Mesothelial cell of epicardium (in vitro differentiated cells): ENCODE data around the gene SLC6A3. TPM values are rescaled to one million over a fixed set of nuclear protein-coding genes. Genes with fewer than 3 reads are reported as not detected.
"Not testable (repeated sequence)": the region's sequence is repeated elsewhere in the genome, so short reads cannot be mapped to it uniquely, and the experiment has no call there.

Source experiments
- DNase-seq, 2 experiments: peaks; one replicate each; pipeline ENCODE4 v3.0.0; 2021; ENCODE audit warnings: low spot score in 2 of 2; ENCODE audit not compliant: unreplicated experiment in 2 of 2
- H3K27ac Mint-ChIP-seq: 2 replicates; pipeline ENCODE4 v1.8.0; 2021; ENCODE audit warnings: mixed read lengths
- H3K27me3 Mint-ChIP-seq: 2 replicates; pipeline ENCODE4 v1.8.0; 2021; ENCODE audit warnings: low read depth, mixed read lengths
- H3K36me3 Mint-ChIP-seq: 2 replicates; pipeline ENCODE4 v1.8.0; 2021; ENCODE audit warnings: mixed read lengths
- H3K4me1 Mint-ChIP-seq: 2 replicates; pipeline ENCODE4 v1.8.0; 2021; ENCODE audit warnings: mixed read lengths
- H3K4me3 Mint-ChIP-seq: 2 replicates; pipeline ENCODE4 v1.8.0; 2021; ENCODE audit warnings: mild to moderate bottlenecking, moderate library complexity, mixed read lengths
- H3K9me3 Mint-ChIP-seq: 2 replicates; pipeline ENCODE4 v1.8.0; 2021; ENCODE audit warnings: mixed read lengths
- CTCF ChIP-seq: fragments of 200-600 bp; sonication (generic); IDR thresholded peaks from one replicate; pipeline ENCODE4 v1.5.0; 2021; ENCODE audit warnings: antibody characterized with exemption; ENCODE audit not compliant: unreplicated experiment
- total RNA-seq: library from RNA; stranded (reverse); gene quantifications from 3 replicates; pipeline ENCODE4 v1.2.1, GENCODE V29; 2021

SLC6A3 gene
- total RNA-seq, 1 donor from 2014 or later: 0.04 TPM

GRCh38 chr5:1476967-1477310, 31.7 kb upstream of the SLC6A3 start:
- peaks cover 4% of the 10 kb centered on the region for H3K36me3 Mint-ChIP-seq
- H3K27me3 Mint-ChIP-seq: no peaks in the 10 kb centered on the region
- DNase-seq: no peak
- H3K4me1 Mint-ChIP-seq: no peaks in the 10 kb centered on the region
- no peak overlapping the region for H3K27ac Mint-ChIP-seq
- no peak overlapping the region for H3K4me3 Mint-ChIP-seq
- H3K9me3 Mint-ChIP-seq: no peaks in the 10 kb centered on the region
- no peak for TF ChIP-seq CTCF

- H3K36me3 Mint-ChIP-seq: peaks cover 10% of the 10 kb centered on the region
- DNase-seq: no peak
- no peaks in the 10 kb centered on the region for H3K9me3 Mint-ChIP-seq
- TF ChIP-seq CTCF: no peak
- no peak overlapping the region for H3K4me3 Mint-ChIP-seq
- H3K27ac Mint-ChIP-seq: no peak overlapping the region
- H3K4me1 Mint-ChIP-seq: no peaks in the 10 kb centered on the region
- H3K27me3 Mint-ChIP-seq: no peaks in the 10 kb centered on the region
These were observed 31.1 kb upstream of the SLC6A3 start for GRCh38 chr5:1476181-1476966.

DNA sequence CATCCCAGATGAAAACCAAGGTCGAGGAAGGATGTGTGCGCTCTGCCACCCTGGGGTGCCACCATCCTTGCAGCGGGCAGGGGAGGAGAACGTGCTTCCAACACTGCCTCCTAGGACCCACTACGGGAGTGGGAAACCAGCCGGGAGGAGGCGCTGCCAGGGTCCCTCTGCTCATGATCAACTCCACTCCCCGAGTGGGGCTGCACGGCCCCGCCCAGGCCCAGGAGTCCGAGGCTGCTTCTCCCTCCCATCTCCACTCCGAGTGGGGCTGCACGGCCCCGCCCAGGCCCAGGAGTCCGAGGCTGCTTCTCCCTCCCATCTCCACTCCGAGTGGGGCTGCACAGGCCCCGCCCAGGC, 30.3 kb upstream of the SLC6A3 start:
- DNase-seq, H3K9me3 Mint-ChIP-seq, H3K27me3 Mint-ChIP-seq, H3K4me3 Mint-ChIP-seq, H3K27ac Mint-ChIP-seq, H3K4me1 Mint-ChIP-seq: not testable (repeated sequence)
- H3K36me3 Mint-ChIP-seq: peaks cover 12% of the 10 kb centered on the region

- Mint-ChIP-seq H3K27ac (no peak overlapping the region), H3K9me3 (no peaks in the 10 kb centered on the region), H3K4me3 (no peak overlapping the region), H3K36me3 (peaks cover 12% of the 10 kb centered on the region), H3K27me3 (no peaks in the 10 kb centered on the region), H3K4me1 (no peaks in the 10 kb centered on the region)
- TF ChIP-seq CTCF: no peak
- DNase-seq: no peak
These were observed 29.8 kb upstream of the SLC6A3 start for GRCh38 chr5:1474866-1475543.

DNA sequence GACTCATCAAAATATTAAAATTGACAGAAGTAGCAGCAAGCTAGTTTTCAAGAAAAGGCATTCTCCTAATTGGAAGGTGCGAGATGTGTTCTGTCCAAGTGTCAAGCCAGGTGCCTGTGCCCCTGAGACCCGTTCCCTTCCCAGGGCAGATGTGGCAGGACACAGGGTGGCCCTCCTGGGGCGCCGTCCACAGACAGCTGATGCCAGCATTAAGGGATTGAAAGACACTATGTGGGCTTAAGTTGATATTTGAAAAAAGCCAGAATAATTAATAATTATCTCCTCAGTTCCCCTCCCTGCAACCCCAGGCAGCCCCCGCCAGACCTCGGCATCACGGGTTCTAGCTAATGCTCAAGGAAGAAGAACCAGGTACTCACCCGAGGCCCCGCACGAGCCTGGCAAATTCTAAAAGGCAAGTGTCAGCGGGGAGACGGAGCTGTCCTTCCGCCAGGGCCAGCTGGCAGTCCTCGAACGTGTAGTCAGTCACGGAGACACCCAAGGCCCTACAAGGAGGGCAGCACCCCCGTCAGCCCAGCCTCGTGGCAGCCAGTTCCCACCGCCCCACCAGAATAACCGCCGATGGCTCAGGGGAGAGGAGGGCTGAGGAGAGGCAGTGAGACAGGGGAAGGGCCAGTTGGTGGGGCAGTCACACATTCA, 29.1 kb upstream of the SLC6A3 start:
- Mint-ChIP-seq H3K4me3 (no peak overlapping the region), H3K27me3 (no peaks in the 10 kb centered on the region), H3K9me3 (no peaks in the 10 kb centered on the region), H3K4me1 (no peaks in the 10 kb centered on the region), H3K36me3 (peaks cover 12% of the 10 kb centered on the region), H3K27ac (no peak overlapping the region)
- no peak for DNase-seq
- TF ChIP-seq CTCF: no peak

DNA sequence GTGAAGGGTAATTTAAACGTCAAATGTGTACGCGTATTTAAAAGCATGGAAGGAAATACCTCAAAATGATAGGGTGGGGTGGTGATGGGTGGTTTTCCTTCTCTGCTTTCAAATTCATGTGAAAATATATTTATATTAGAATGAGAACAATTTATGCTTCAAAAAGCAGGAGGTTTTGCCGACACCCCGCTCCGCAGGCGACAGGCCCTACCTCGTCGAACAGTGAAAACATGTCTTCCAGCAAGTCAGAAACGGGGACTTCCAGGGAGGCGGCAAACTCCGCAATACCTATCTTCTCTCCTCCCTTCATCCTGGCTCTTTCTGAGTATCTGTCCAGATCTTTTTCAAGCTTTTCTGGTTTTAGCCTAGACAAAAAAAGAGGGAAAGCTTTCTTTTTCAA, 28.5 kb upstream of the SLC6A3 start:
- Mint-ChIP-seq H3K4me1 (no peaks in the 10 kb centered on the region), H3K4me3 (no peak overlapping the region), H3K9me3 (no peaks in the 10 kb centered on the region), H3K27ac (no peak overlapping the region), H3K27me3 (no peaks in the 10 kb centered on the region), H3K36me3 (peaks cover 12% of the 10 kb centered on the region)
- TF ChIP-seq CTCF: no peak
- DNase-seq: no peak
